Tibial artery (tissue), 4 donors: Measurements from ENCODE around the gene SMIM1.
"Not testable (repeated sequence)": the region's sequence is repeated elsewhere in the genome, so short reads cannot be mapped to it uniquely, and the experiment has no call there.

Experiments
- DNase-seq, 2 donors: peaks; one replicate each; pipeline ENCODE4 v3.0.0-alpha.2; 2019
- H3K27ac ChIP-seq, 2 donors: fragments of 200-600 bp; sonication (generic) in 1 of 2; 1 replicate in 1 of 2; 2 replicates in 1 of 2; pipeline ENCODE4 v1.5.1; 2018 to 2019; ENCODE audit warnings: mild to moderate bottlenecking in 1 of 2
- H3K27me3 ChIP-seq, 2 donors: fragments of 200-600 bp; sonication (generic) in 1 of 2; one replicate each; pipeline versions ENCODE4 v1.5.1 to v1.6.0; 2016 to 2019
- H3K36me3 ChIP-seq, 3 donors: fragments of 200-600 bp; sonication (generic) in 2 of 3; one replicate each; pipeline ENCODE4 v1.5.1; 2016 to 2019; ENCODE audit warnings: mild to moderate bottlenecking in 2 of 3
- H3K4me1 ChIP-seq, 4 donors: fragments of 200-600 bp; sonication (generic) in 2 of 4; 1 replicate in 3 of 4; 2 replicates in 1 of 4; pipeline ENCODE4 v1.5.1; 2016 to 2019
- H3K4me3 ChIP-seq, 2 donors: fragments of 200-600 bp; sonication (generic) in 1 of 2; 1 replicate in 1 of 2; 2 replicates in 1 of 2; pipeline ENCODE4 v1.5.1; 2018 to 2019; ENCODE audit warnings: mild to moderate bottlenecking in 2 of 2
- H3K9me3 ChIP-seq, 3 donors: fragments of 200-600 bp; sonication (generic) in 1 of 3; one replicate each; pipeline ENCODE4 v1.5.1; 2016 to 2019
- intact Hi-C: fragments of 100-400 bp; cut with DNase I; formaldehyde crosslinking; loops from one replicate; pipeline ENCODE4 v1.15.0; 2023; ENCODE audit warnings: low total_unique reads
- TF ChIP-seq, protein P1 (sequence below), 2 experiments: fragments of 200-600 bp in 1 of 2; fragments of 450-650 bp in 1 of 2; IDR thresholded peaks; one replicate each; pipeline ENCODE4 v1.5.1; 2017 to 2019; ENCODE audit warnings: antibody characterized with exemption in 2 of 2, mild to moderate bottlenecking in 1 of 2, moderate library complexity in 1 of 2

The SMIM1 gene

DNA sequence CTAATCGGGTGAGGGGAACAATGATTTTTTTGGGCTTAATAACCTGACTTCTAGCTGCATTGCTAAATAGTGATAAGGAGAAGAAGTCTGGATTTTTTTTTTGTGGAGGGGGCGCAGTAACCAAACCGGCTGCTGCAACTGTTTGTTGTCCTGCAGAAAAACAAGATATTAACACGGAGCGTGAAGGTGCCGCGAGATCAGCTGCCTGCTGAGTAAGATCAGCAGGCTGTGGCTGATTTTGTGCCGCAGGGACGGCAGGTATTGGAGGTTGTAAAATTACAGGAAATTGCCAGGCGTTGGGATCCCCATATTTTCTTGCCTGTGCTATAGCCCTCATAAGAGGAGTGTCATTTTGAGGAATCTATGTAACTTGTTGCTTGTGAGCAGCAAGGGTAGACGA, 32.5 kb downstream of the SMIM1 start:
- Histone ChIP-seq H3K4me1 (peaks cover 0 to 4% (median 0%) of the 10 kb centered on the region in 4 donors), H3K36me3 (no peaks in the 10 kb centered on the region), H3K27ac (no peak overlapping the region), H3K4me3 (no peak overlapping the region), H3K9me3 (no peaks in the 10 kb centered on the region), H3K27me3 (peaks cover 0 to 11% of the 10 kb centered on the region in 2 donors)
- DNase-seq: no peak
- intact Hi-C loops: loop anchor here (10.0 kb wide), 1 partner anchor 60 kb away; no protein-coding TSS in a partner anchor
- TF ChIP-seq, protein P1, sequence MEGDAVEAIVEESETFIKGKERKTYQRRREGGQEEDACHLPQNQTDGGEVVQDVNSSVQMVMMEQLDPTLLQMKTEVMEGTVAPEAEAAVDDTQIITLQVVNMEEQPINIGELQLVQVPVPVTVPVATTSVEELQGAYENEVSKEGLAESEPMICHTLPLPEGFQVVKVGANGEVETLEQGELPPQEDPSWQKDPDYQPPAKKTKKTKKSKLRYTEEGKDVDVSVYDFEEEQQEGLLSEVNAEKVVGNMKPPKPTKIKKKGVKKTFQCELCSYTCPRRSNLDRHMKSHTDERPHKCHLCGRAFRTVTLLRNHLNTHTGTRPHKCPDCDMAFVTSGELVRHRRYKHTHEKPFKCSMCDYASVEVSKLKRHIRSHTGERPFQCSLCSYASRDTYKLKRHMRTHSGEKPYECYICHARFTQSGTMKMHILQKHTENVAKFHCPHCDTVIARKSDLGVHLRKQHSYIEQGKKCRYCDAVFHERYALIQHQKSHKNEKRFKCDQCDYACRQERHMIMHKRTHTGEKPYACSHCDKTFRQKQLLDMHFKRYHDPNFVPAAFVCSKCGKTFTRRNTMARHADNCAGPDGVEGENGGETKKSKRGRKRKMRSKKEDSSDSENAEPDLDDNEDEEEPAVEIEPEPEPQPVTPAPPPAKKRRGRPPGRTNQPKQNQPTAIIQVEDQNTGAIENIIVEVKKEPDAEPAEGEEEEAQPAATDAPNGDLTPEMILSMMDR (IDR thresholded peaks at IDR 0.05): no peak

- Histone ChIP-seq H3K4me1 (no peaks in the 10 kb centered on the region), H3K36me3 (no peaks in the 10 kb centered on the region), H3K4me3 (no peak overlapping the region), H3K27ac (no peak overlapping the region), H3K9me3 (no peaks in the 10 kb centered on the region), H3K27me3 (peaks cover 0 to 4% of the 10 kb centered on the region in 2 donors)
- TF ChIP-seq, protein P1 (IDR thresholded peaks at IDR 0.05): no peak
- no peak for DNase-seq
- intact Hi-C loops: loop anchor here (10.0 kb wide), 1 partner anchor 63 kb away; no protein-coding TSS in a partner anchor
Measured at GRCh38 chr1:3807769-3808168, 35.2 kb downstream of the SMIM1 start.

DNA sequence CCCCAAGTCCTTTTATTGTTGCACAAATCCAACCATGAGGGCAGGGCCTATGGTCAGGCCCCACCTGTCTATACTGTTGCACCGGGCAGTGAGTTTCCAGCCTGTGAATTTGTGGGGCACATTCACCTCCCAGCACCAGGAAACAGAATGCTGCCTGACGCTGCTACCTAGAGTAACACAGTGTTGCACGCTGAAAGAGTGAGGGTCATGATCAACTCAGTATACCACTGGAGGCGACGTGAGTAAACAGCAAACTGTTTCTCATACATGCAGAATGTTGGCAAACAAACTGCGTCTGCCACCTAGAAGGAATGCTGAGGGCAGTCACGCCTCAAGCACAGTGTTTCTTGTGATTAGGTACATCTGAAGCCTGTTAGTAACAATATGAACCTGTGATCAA, 37.1 kb downstream of the SMIM1 start:
- Histone ChIP-seq H3K27me3 (no peaks in the 10 kb centered on the region), H3K27ac (no peak overlapping the region), H3K4me3 (no peak overlapping the region), H3K9me3 (no peaks in the 10 kb centered on the region), H3K4me1 (no peaks in the 10 kb centered on the region), H3K36me3 (peaks cover 8 to 13% (median 9%) of the 10 kb centered on the region in 3 donors)
- TF ChIP-seq, protein P1 (IDR thresholded peaks at IDR 0.05): no peak
- peak in 1 of 2 donors; percentile 16 for DNase-seq
- intact Hi-C loops: loop anchor here (10.0 kb wide), 1 partner anchor 65 kb away; no protein-coding TSS in a partner anchor

- H3K9me3 ChIP-seq, intact Hi-C loops: not testable (repeated sequence)
Measured at GRCh38 chr1:3810149-3810761, 37.7 kb downstream of the SMIM1 start.

DNA sequence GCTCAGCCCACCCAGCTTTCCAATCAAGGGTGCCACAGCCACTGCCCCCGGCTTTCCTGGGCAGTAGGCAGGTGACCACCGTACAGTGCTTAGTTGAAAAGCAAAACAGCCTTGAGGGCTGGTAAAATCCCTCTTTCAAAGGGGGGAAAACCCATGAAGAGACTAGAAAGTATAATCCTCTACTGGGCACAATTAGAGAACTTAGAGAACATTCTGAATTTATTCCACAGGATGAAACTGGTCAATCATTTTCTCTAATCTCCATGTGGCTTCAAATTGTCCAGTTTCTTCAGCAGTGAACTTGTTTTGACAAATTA, 39.0 kb downstream of the SMIM1 start:
- H3K4me3 ChIP-seq: no peak overlapping the region
- no peak for DNase-seq
- H3K9me3 ChIP-seq: no peaks in the 10 kb centered on the region
- intact Hi-C loops: no loop called here
- no peaks in the 10 kb centered on the region for H3K4me1 ChIP-seq
- H3K27me3 ChIP-seq: no peaks in the 10 kb centered on the region
- H3K36me3 ChIP-seq: peaks cover 24 to 32% (median 27%) of the 10 kb centered on the region in 3 donors
- no peak overlapping the region for H3K27ac ChIP-seq
- TF ChIP-seq, protein P1 (IDR thresholded peaks at IDR 0.05): no peak

More at GRCh38 chr1:3810149-3810761, 37.7 kb downstream of the SMIM1 start:
- not testable (repeated sequence) for H3K27me3 ChIP-seq, H3K4me1 ChIP-seq, H3K27ac ChIP-seq, H3K4me3 ChIP-seq
- DNase-seq: peak in 1 of 2 donors; percentile 23
- H3K36me3 ChIP-seq: peaks cover 14 to 19% (median 15%) of the 10 kb centered on the region in 3 donors

GRCh38 chr1:3814065-3814464, 41.5 kb downstream of the SMIM1 start:
- no peaks in the 10 kb centered on the region for H3K4me1 ChIP-seq
- peak in 1 of 2 donors; percentile 40 for DNase-seq
- intact Hi-C loops: no loop called here
- H3K27ac ChIP-seq: no peak overlapping the region
- peaks cover 25 to 54% (median 34%) of the 10 kb centered on the region in 3 donors for H3K36me3 ChIP-seq
- H3K27me3 ChIP-seq: no peaks in the 10 kb centered on the region
- TF ChIP-seq, protein P1 (IDR thresholded peaks at IDR 0.05): no peak
- no peak overlapping the region for H3K4me3 ChIP-seq
- no peaks in the 10 kb centered on the region for H3K9me3 ChIP-seq
